DOHH2 (cell line): Measurements from ENCODE around the gene IMMP2L.

Source experiments
- H3F3A ChIP-seq: fragments of 200-600 bp; sonication (generic), shearing (Covaris generic); 2 replicates; pipeline ENCODE4 v1.6.0; 2016; ENCODE audit warnings: antibody characterized with exemption, mild to moderate bottlenecking; ENCODE audit not compliant: control insufficient read depth, insufficient read depth
- H3K27ac ChIP-seq: fragments of 200-600 bp; sonication (generic); 2 replicates; pipeline ENCODE4 v1.5.1; 2014; ENCODE audit warnings: low read depth, mild to moderate bottlenecking, low read length, moderate library complexity
- H3K27me3 ChIP-seq: fragments of 200-600 bp; sonication (generic); 2 replicates; pipeline ENCODE4 v1.6.1; 2014; ENCODE audit warnings: mild to moderate bottlenecking, low read length, mixed read lengths; ENCODE audit not compliant: control insufficient read depth
- H3K36me3 ChIP-seq: fragments of 200-600 bp; sonication (generic); 2 replicates; pipeline ENCODE4 v1.6.1; 2014; ENCODE audit warnings: mild to moderate bottlenecking, low read length, moderate library complexity, mixed read lengths; ENCODE audit not compliant: control insufficient read depth
- H3K4me1 ChIP-seq: fragments of 200-600 bp; sonication (generic); 2 replicates; pipeline ENCODE4 v1.6.1; 2014; ENCODE audit warnings: mild to moderate bottlenecking, low read length, mixed read lengths; ENCODE audit not compliant: control insufficient read depth
- H3K4me2 ChIP-seq: fragments of 200-600 bp; sonication (generic); 2 replicates; pipeline ENCODE4 v1.6.0; 2014; ENCODE audit warnings: mild to moderate bottlenecking, low read length, moderate library complexity
- H3K4me3 ChIP-seq: fragments of 200-600 bp; sonication (generic); 2 replicates; pipeline ENCODE4 v1.5.1; 2014; ENCODE audit warnings: mild to moderate bottlenecking, low read length, mixed read lengths
- H3K79me2 ChIP-seq: fragments of 200-600 bp; sonication (generic); 2 replicates; pipeline ENCODE4 v1.6.1; 2014; ENCODE audit warnings: mild to moderate bottlenecking, low read length, mixed read lengths; ENCODE audit not compliant: control insufficient read depth
- H3K9me2 ChIP-seq: fragments of 200-600 bp; sonication (generic); replicated peaks from 2 replicates; pipeline ENCODE4 v1.6.1; 2014; ENCODE audit warnings: mild to moderate bottlenecking, low read length, mixed read lengths; ENCODE audit not compliant: control insufficient read depth
- H3K9me3 ChIP-seq: fragments of 200-600 bp; sonication (generic); 2 replicates; pipeline ENCODE4 v1.6.1; 2014; ENCODE audit warnings: antibody characterized with exemption, low read length, mixed read lengths; ENCODE audit not compliant: control insufficient read depth, insufficient read depth
- H4K20me1 ChIP-seq: fragments of 200-600 bp; sonication (generic); 2 replicates; pipeline ENCODE4 v1.6.0; 2014; ENCODE audit warnings: low read depth, mild to moderate bottlenecking, antibody characterized with exemption, low read length, moderate library complexity; ENCODE audit not compliant: control insufficient read depth, insufficient read depth
- CTCF ChIP-seq: fragments of 200-600 bp; sonication (generic); IDR thresholded peaks from one replicate; pipeline ENCODE4 v1.5.1; 2014; ENCODE audit warnings: antibody characterized with exemption, mild to moderate bottlenecking, low read depth, low read length; ENCODE audit not compliant: poor library complexity, severe bottlenecking
- EZH2phosphoT487 ChIP-seq: fragments of 200-600 bp; sonication (generic); IDR thresholded peaks from 2 replicates; pipeline ENCODE4 v1.6.1; 2017; ENCODE audit warnings: borderline replicate concordance, mild to moderate bottlenecking, antibody characterized with exemption, low read length, moderate library complexity, mixed read lengths

IMMP2L gene

GRCh38 chr7:111027396-111027795 lies 534.9 kb downstream of the IMMP2L start:
- no peak overlapping the region for H3K4me2 ChIP-seq

DNA sequence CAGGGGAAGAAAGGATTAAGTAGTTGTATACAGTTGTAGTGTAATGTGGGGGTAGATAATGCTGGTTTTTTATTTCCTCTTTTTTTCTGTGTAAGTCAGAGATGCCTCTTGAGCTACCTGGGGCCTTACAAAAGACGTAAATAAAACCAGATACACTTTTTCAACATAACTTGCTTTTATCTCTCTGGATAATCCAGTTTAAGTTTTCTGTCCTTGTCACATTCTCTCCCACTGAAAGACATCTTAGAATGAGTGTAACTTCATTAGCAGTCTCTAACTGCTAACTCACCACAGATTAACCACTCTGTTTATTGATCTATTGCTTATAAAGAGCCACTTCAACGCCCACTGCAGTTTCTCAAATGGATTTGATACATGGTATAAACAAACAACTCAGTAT lies 535.5 kb downstream of the IMMP2L start:
- Histone ChIP-seq H3K4me1 (peaks cover 11% of the 10 kb centered on the region), H3F3A (no peaks in the 10 kb centered on the region), H3K4me3 (no peak overlapping the region), H3K79me2 (no peaks in the 10 kb centered on the region), H3K9me2 (no peaks in the 10 kb centered on the region), H3K27ac (no peak overlapping the region), H3K9me3 (no peaks in the 10 kb centered on the region), H3K27me3 (no peaks in the 10 kb centered on the region), H4K20me1 (no peaks in the 10 kb centered on the region), H3K36me3 (no peaks in the 10 kb centered on the region), H3K4me2 (no peak overlapping the region)
- no peak for TF ChIP-seq EZH2phosphoT487
- no peak for TF ChIP-seq CTCF

More at GRCh38 chr7:111027396-111027795, 534.9 kb downstream of the IMMP2L start:
- no peaks in the 10 kb centered on the region for H3K79me2 ChIP-seq
- H3K27me3 ChIP-seq: no peaks in the 10 kb centered on the region
- no peak overlapping the region for H3K4me3 ChIP-seq
- H3K36me3 ChIP-seq: no peaks in the 10 kb centered on the region
- no peak overlapping the region for H3K27ac ChIP-seq
- TF ChIP-seq CTCF: no peak
- TF ChIP-seq EZH2phosphoT487: no peak
- H3F3A ChIP-seq: no peaks in the 10 kb centered on the region
- H3K4me1 ChIP-seq: peaks cover 11% of the 10 kb centered on the region
- H3K9me3 ChIP-seq: no peaks in the 10 kb centered on the region
- no peaks in the 10 kb centered on the region for H3K9me2 ChIP-seq
- no peaks in the 10 kb centered on the region for H4K20me1 ChIP-seq

- Histone ChIP-seq H3K4me2 (no peak overlapping the region), H3K36me3 (no peaks in the 10 kb centered on the region), H3K27me3 (no peaks in the 10 kb centered on the region), H3K27ac (no peak overlapping the region), H3F3A (no peaks in the 10 kb centered on the region), H3K4me3 (no peak overlapping the region), H3K9me3 (no peaks in the 10 kb centered on the region), H3K4me1 (peaks cover 11% of the 10 kb centered on the region), H3K9me2 (no peaks in the 10 kb centered on the region), H4K20me1 (no peaks in the 10 kb centered on the region), H3K79me2 (no peaks in the 10 kb centered on the region)
- no peak for TF ChIP-seq CTCF
- TF ChIP-seq EZH2phosphoT487: no peak
Observed at GRCh38 chr7:111026343-111026742, 535.9 kb downstream of the IMMP2L start.

- Histone ChIP-seq H3K36me3 (no peaks in the 10 kb centered on the region), H3K79me2 (no peaks in the 10 kb centered on the region), H3K4me2 (no peak overlapping the region), H4K20me1 (no peaks in the 10 kb centered on the region), H3K27me3 (no peaks in the 10 kb centered on the region), H3F3A (no peaks in the 10 kb centered on the region), H3K27ac (no peak overlapping the region), H3K4me1 (peaks cover 10% of the 10 kb centered on the region), H3K9me2 (no peaks in the 10 kb centered on the region), H3K4me3 (no peak overlapping the region), H3K9me3 (no peaks in the 10 kb centered on the region)
- TF ChIP-seq CTCF: no peak
- no peak for TF ChIP-seq EZH2phosphoT487
Observed at GRCh38 chr7:111025006-111025405, 537.3 kb downstream of the IMMP2L start.
